ENCODE measurements around the gene CACNA2D3. TPM values are rescaled to one million over a fixed set of nuclear protein-coding genes. Genes with fewer than 3 reads are reported as not detected.

The CACNA2D3 gene
- polyA plus RNA-seq, 2 of the 4 experiments (the other 2 are of a cell fraction), result 0.04 to 0.05 TPM

GRCh38 chr3:54146506-54147239, 24.3 kb downstream of the CACNA2D3 start:
- WGBS (ENCODE audit: missing lambda C conversion rate), result 23% methylated on average over 6 of the region's 14 CpGs
- ChIA-PET POLR2A (no interaction called here), CTCF (interaction anchor here (0.8 to 2.2 kb wide), 6 partner anchors 9 to 261 kb away, joined by 3 to 11 read pairs (median 6); no protein-coding TSS in a partner anchor)
- Histone ChIP-seq H3K9me3 (no peaks in the 10 kb centered on the region), H3K4me2 (no peak overlapping the region), H3K4me3 (no peak overlapping the region), H3K4me1 (no peaks in the 10 kb centered on the region), H3K27ac (no peak overlapping the region)
- FAIRE-seq (no peak), ATAC-seq (peak; percentile 89 to 95), DNase-seq (ENCODE audit: low read depth in 1 of 2, low spot score in 1 of 2) (peak; percentile 27 to 36)
- peak; percentile 31 for TF ChIP-seq SMC3 (IDR thresholded peaks at IDR 0.05)
- TF ChIP-seq BCL3 (IDR thresholded peaks at IDR 0.05), result no peak
- no peak for TF ChIP-seq NFE2L2 (conservative IDR thresholded peaks at IDR 0.05; ENCODE audit: low read length)
- TF ChIP-seq CBX8 (IDR thresholded peaks at IDR 0.05), result no peak
- TF ChIP-seq CHD2 (IDR thresholded peaks at IDR 0.05; ENCODE audit: low read length, partially characterized antibody), result no peak
- no peak for TF ChIP-seq HDAC2 (IDR thresholded peaks at IDR 0.05)
- TF ChIP-seq, protein P1, sequence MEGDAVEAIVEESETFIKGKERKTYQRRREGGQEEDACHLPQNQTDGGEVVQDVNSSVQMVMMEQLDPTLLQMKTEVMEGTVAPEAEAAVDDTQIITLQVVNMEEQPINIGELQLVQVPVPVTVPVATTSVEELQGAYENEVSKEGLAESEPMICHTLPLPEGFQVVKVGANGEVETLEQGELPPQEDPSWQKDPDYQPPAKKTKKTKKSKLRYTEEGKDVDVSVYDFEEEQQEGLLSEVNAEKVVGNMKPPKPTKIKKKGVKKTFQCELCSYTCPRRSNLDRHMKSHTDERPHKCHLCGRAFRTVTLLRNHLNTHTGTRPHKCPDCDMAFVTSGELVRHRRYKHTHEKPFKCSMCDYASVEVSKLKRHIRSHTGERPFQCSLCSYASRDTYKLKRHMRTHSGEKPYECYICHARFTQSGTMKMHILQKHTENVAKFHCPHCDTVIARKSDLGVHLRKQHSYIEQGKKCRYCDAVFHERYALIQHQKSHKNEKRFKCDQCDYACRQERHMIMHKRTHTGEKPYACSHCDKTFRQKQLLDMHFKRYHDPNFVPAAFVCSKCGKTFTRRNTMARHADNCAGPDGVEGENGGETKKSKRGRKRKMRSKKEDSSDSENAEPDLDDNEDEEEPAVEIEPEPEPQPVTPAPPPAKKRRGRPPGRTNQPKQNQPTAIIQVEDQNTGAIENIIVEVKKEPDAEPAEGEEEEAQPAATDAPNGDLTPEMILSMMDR (IDR thresholded peaks at IDR 0.05), result peak; percentile 29
- no peak for TF ChIP-seq EP300 (IDR thresholded peaks at IDR 0.05)
- no peak for TF ChIP-seq EHF (CRISPR knock-in tag; IDR thresholded peaks at IDR 0.05)
- no peak for TF ChIP-seq FOSL2 (IDR thresholded peaks at IDR 0.05)
- no peak for TF ChIP-seq FOSL2 (CRISPR knock-in tag; IDR thresholded peaks at IDR 0.05)
- peak; percentile 64 to 74 for TF ChIP-seq RAD21 (conservative IDR thresholded peaks at IDR 0.05 in 1 of 2, IDR thresholded peaks at IDR 0.05 in 1 of 2)
- TF ChIP-seq REST (IDR thresholded peaks at IDR 0.05), result no peak
- TF ChIP-seq RFX5 (IDR thresholded peaks at IDR 0.05), result no peak
- TF ChIP-seq, protein P2, sequence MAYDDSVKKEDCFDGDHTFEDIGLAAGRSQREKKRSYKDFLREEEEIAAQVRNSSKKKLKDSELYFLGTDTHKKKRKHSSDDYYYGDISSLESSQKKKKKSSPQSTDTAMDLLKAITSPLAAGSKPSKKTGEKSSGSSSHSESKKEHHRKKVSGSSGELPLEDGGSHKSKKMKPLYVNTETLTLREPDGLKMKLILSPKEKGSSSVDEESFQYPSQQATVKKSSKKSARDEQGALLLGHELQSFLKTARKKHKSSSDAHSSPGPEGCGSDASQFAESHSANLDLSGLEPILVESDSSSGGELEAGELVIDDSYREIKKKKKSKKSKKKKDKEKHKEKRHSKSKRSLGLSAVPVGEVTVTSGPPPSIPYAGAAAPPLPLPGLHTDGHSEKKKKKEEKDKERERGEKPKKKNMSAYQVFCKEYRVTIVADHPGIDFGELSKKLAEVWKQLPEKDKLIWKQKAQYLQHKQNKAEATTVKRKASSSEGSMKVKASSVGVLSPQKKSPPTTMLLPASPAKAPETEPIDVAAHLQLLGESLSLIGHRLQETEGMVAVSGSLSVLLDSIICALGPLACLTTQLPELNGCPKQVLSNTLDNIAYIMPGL (CRISPR knock-in tag; IDR thresholded peaks at IDR 0.05; ENCODE audit: borderline replicate concordance), result no peak
- no peak for TF ChIP-seq BHLHE40 (IDR thresholded peaks at IDR 0.05; ENCODE audit: low read depth, low read length)

DNA sequence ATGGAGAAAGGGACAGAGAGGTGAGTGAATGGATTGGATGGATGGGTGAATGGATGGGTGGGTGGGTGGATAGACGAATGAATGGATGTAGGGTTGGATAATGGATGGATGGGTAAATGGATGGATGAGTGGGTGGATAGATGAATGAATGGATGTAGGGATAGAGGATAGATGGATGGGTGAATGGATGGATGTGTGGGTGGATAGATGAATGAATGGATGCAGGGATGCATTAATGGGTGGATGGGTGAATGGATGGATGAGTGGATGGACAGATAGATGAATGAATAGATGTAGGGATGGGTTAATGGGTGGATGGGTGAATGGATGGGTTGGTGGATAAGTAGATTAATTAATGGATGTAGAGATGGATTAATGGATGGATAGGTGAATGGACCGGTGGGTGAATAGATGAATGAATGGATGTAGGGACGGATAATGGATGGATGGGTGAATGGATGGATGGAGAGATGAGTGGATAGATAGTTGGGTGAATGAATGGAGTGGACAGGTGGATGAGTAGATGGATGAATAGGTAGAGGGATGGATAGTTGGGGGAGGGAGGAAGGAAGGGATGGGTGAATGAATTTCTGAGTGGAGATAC, 28.6 kb downstream of the CACNA2D3 start:
- no peak overlapping the region for H3K4me3 ChIP-seq
- FAIRE-seq (no peak), ATAC-seq (no peak), DNase-seq (ENCODE audit: low read depth in 1 of 2, low spot score in 1 of 2) (no peak)
- H3K9me3 ChIP-seq, result no peaks in the 10 kb centered on the region
- TF ChIP-seq POLR2AphosphoS2 (conservative IDR thresholded peaks at IDR 0.05; ENCODE audit: low read length), result no peak
- TF ChIP-seq, protein P1 (IDR thresholded peaks at IDR 0.05), result no peak
- TF ChIP-seq HOXB5 (CRISPR knock-in tag; IDR thresholded peaks at IDR 0.05), result no peak
- no peak for TF ChIP-seq MAFK (IDR thresholded peaks at IDR 0.05; ENCODE audit: partially characterized antibody)
- TF ChIP-seq HES2 (IDR thresholded peaks at IDR 0.05), result no peak
- TF ChIP-seq EHMT2 (IDR thresholded peaks at IDR 0.05; ENCODE audit: low read depth), result no peak
- no peak for TF ChIP-seq BHLHE40 (IDR thresholded peaks at IDR 0.05; ENCODE audit: low read depth, low read length)
- no peak for TF ChIP-seq SREBF2 (IDR thresholded peaks at IDR 0.05)
- TF ChIP-seq ZFP36 (IDR thresholded peaks at IDR 0.05; ENCODE audit: borderline replicate concordance, partially characterized antibody), result no peak
- no peak overlapping the region for H3K4me2 ChIP-seq
- H3K27ac ChIP-seq, result no peak overlapping the region
- ChIA-PET CTCF (no interaction called here), POLR2A (no interaction called here)
- H3K4me1 ChIP-seq, result no peaks in the 10 kb centered on the region
- WGBS (ENCODE audit: missing lambda C conversion rate), result 27% methylated on average over 3 of the region's 3 CpGs

Data from A549 (cell line).